ENCODE results near the gene FNDC3A.

The FNDC3A gene

GRCh38 chr13:48975856-48976575 lies at the start of gene FNDC3A:
FNDC3A (plus strand) TSS chr13:48975912; CDS start chr13:49006191, 30,279 bp downstream.
- H3K36me3 ChIP-seq (ENCODE audit: insufficient read depth) = no peaks in the 10 kb centered on the region
- peak within 1 kb of the TSS; percentile 92 for H3K9ac ChIP-seq
- TF ChIP-seq, protein P1, sequence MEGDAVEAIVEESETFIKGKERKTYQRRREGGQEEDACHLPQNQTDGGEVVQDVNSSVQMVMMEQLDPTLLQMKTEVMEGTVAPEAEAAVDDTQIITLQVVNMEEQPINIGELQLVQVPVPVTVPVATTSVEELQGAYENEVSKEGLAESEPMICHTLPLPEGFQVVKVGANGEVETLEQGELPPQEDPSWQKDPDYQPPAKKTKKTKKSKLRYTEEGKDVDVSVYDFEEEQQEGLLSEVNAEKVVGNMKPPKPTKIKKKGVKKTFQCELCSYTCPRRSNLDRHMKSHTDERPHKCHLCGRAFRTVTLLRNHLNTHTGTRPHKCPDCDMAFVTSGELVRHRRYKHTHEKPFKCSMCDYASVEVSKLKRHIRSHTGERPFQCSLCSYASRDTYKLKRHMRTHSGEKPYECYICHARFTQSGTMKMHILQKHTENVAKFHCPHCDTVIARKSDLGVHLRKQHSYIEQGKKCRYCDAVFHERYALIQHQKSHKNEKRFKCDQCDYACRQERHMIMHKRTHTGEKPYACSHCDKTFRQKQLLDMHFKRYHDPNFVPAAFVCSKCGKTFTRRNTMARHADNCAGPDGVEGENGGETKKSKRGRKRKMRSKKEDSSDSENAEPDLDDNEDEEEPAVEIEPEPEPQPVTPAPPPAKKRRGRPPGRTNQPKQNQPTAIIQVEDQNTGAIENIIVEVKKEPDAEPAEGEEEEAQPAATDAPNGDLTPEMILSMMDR (conservative IDR thresholded peaks at IDR 0.05; ENCODE audit: low read depth, low read length) = no peak
- H3K27me3 ChIP-seq (ENCODE audit: insufficient read depth, low read depth) = no peaks in the 10 kb centered on the region
- H3K79me2 ChIP-seq (ENCODE audit: insufficient read depth, low read depth) = peaks cover 43% of the 10 kb centered on the region
- H3K4me2 ChIP-seq = peak within 1 kb of the TSS; percentile 92
- no peak within 1 kb of the TSS for H3K4me3 ChIP-seq (IDR thresholded peaks at IDR 0.05; ENCODE audit: insufficient read depth, low read depth, low read length)
- peak within 1 kb of the TSS; percentile 57 for H2AFZ ChIP-seq (ENCODE audit: low read depth)
- peak within 1 kb of the TSS; percentile 97 for H3K27ac ChIP-seq
- H4K20me1 ChIP-seq (ENCODE audit: insufficient read depth) = no peaks in the 10 kb centered on the region
- H3K4me1 ChIP-seq (ENCODE audit: low read depth, poor library complexity, severe bottlenecking) = peaks cover 12% of the 10 kb centered on the region

DNA sequence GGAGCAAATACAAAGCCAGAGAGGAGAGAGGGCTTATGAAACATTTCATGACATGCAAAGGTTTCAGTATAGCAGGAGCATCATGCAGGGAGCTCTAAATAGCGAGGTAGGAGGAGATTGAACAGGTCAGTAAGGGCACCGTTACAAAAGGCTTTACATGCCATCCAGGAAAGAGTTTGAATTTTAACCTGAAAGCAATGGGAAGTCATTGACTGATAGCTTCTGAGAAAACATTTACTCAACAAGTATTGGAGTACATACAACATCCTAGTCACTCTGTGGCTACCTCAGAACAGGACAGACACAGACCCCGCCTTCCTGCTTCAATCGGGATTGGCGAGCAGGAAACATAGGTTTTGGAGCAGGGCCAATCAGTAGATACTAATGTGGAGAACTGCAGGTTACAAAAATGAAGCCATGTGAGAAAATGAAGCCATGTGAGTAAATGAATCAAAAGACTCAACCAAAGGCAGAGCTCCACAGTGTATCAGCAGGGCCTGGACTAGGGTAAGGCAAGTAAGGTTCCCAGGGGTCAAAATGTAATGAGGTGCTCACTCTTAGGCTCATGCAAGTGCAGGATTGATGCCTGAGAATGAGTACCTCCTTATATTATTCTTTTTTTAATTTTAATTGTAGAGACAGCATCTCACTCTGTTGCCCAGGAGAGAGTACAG lies 46.8 kb upstream of the FNDC3A start:
- H3K79me2 ChIP-seq (ENCODE audit: insufficient read depth, low read depth) = no peaks in the 10 kb centered on the region
- H2AFZ ChIP-seq (ENCODE audit: low read depth) = no peak overlapping the region
- no peaks in the 10 kb centered on the region for H3K4me1 ChIP-seq (ENCODE audit: low read depth, poor library complexity, severe bottlenecking)
- TF ChIP-seq, protein P1 (conservative IDR thresholded peaks at IDR 0.05; ENCODE audit: low read depth, low read length) = no peak
- H3K27me3 ChIP-seq (ENCODE audit: insufficient read depth, low read depth) = no peaks in the 10 kb centered on the region
- H4K20me1 ChIP-seq (ENCODE audit: insufficient read depth) = no peaks in the 10 kb centered on the region
- no peak overlapping the region for H3K27ac ChIP-seq
- no peak overlapping the region for H3K4me2 ChIP-seq
- H3K4me3 ChIP-seq (IDR thresholded peaks at IDR 0.05; ENCODE audit: insufficient read depth, low read depth, low read length) = no peak overlapping the region
- no peak overlapping the region for H3K9ac ChIP-seq
- no peaks in the 10 kb centered on the region for H3K36me3 ChIP-seq (ENCODE audit: insufficient read depth)

DNA sequence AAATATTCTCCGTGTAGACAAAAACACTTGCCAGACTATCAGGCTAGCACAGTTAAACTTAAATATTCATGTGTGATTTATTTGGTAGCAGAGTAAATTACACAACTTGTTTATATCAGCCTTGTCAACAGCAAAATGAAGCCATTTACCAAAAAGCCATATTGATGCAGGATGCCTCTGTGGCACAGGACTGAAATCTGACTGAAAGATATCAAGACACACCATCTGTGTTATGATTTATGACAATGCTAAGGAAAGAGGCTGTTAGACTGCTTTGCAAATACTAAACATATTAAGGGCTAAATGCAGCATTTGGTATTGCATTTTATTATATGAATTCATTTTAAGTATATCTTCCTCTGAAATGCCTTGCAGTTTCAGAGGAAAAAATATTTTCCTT lies 44.8 kb upstream of the FNDC3A start:
- Histone ChIP-seq H3K79me2 (ENCODE audit: insufficient read depth, low read depth) (no peaks in the 10 kb centered on the region), H3K36me3 (ENCODE audit: insufficient read depth) (no peaks in the 10 kb centered on the region), H3K4me2 (no peak overlapping the region), H3K27me3 (ENCODE audit: insufficient read depth, low read depth) (no peaks in the 10 kb centered on the region), H3K9ac (no peak overlapping the region), H2AFZ (ENCODE audit: low read depth) (no peak overlapping the region), H3K4me3 (IDR thresholded peaks at IDR 0.05; ENCODE audit: insufficient read depth, low read depth, low read length) (no peak overlapping the region), H4K20me1 (ENCODE audit: insufficient read depth) (no peaks in the 10 kb centered on the region), H3K27ac (no peak overlapping the region), H3K4me1 (ENCODE audit: low read depth, poor library complexity, severe bottlenecking) (no peaks in the 10 kb centered on the region)
- TF ChIP-seq, protein P1 (conservative IDR thresholded peaks at IDR 0.05; ENCODE audit: low read depth, low read length) = no peak

DNA sequence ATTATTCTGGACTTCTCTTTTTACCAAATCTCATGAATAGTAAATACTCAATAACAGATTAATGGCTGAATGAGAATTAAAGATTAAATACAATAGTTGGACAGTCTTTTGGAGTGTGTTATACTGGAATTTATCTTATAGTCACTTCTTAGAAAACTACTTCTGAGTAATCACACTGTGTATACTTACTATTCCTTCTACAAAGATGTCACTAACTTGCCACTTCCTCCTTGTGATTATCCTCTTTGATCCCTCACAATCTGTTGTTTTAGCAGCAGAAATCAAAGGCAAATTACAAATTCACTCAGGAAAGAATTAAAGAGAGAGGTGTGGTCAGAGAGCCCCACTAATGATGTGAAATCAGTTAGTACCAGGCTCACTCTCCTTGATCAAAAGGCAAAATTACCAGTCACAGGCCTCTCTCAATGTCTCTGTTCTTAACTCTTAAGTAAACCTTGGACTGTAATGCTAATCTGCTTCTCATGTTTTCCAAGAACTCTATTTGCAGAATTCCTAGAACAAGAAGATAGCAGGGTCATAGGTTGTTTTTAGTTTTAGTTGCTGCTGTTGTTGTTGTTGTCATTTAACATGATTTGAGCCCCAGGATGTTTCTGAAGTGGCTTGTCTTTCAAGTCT lies 37.3 kb upstream of the FNDC3A start:
- no peak overlapping the region for H2AFZ ChIP-seq (ENCODE audit: low read depth)
- H3K27ac ChIP-seq = no peak overlapping the region
- H3K4me3 ChIP-seq (IDR thresholded peaks at IDR 0.05; ENCODE audit: insufficient read depth, low read depth, low read length) = no peak overlapping the region
- no peak overlapping the region for H3K9ac ChIP-seq
- no peaks in the 10 kb centered on the region for H4K20me1 ChIP-seq (ENCODE audit: insufficient read depth)
- no peaks in the 10 kb centered on the region for H3K79me2 ChIP-seq (ENCODE audit: insufficient read depth, low read depth)
- no peaks in the 10 kb centered on the region for H3K27me3 ChIP-seq (ENCODE audit: insufficient read depth, low read depth)
- TF ChIP-seq, protein P1 (conservative IDR thresholded peaks at IDR 0.05; ENCODE audit: low read depth, low read length) = no peak
- H3K4me1 ChIP-seq (ENCODE audit: low read depth, poor library complexity, severe bottlenecking) = no peaks in the 10 kb centered on the region
- H3K4me2 ChIP-seq = no peak overlapping the region
- H3K36me3 ChIP-seq (ENCODE audit: insufficient read depth) = no peaks in the 10 kb centered on the region

All from KMS-11 (cell line).